SH-SY5Y (cell line): Measurements from ENCODE around the gene ACER1.

Experiments
- GATA2 ChIP-seq: IDR thresholded peaks from 2 replicates; pipeline ENCODE4 v1.6.1; 2011; ENCODE audit warnings: mild to moderate bottlenecking, low read depth, low read length
- GATA3 ChIP-seq: IDR thresholded peaks from 2 replicates; pipeline ENCODE4 v1.6.1; 2011; ENCODE audit warnings: low read depth, mild to moderate bottlenecking, low read length, moderate library complexity

GRCh38 chr19:6357174-6357573 is 23.8 kb upstream of the ACER1 start:
- no peak for TF ChIP-seq GATA3
- TF ChIP-seq GATA2 = no peak
